ENCODE data around the gene BANK1. TPM values are rescaled to one million over a fixed set of nuclear protein-coding genes. Genes with fewer than 3 reads are reported as not detected.

Gene BANK1
- total RNA-seq, 1 donor from 2014 or later = 1.4 TPM

GRCh38 chr4:101993002-101993841, 202.7 kb downstream of the BANK1 start:
- no peak for DNase-seq (ENCODE audit: low read depth)
- H3K4me3 ChIP-seq (ENCODE audit: low read depth, low read length) = no peak overlapping the region
- no peak for TF ChIP-seq CTCF (conservative IDR thresholded peaks at IDR 0.05; ENCODE audit: low read depth, low read length)

DNA sequence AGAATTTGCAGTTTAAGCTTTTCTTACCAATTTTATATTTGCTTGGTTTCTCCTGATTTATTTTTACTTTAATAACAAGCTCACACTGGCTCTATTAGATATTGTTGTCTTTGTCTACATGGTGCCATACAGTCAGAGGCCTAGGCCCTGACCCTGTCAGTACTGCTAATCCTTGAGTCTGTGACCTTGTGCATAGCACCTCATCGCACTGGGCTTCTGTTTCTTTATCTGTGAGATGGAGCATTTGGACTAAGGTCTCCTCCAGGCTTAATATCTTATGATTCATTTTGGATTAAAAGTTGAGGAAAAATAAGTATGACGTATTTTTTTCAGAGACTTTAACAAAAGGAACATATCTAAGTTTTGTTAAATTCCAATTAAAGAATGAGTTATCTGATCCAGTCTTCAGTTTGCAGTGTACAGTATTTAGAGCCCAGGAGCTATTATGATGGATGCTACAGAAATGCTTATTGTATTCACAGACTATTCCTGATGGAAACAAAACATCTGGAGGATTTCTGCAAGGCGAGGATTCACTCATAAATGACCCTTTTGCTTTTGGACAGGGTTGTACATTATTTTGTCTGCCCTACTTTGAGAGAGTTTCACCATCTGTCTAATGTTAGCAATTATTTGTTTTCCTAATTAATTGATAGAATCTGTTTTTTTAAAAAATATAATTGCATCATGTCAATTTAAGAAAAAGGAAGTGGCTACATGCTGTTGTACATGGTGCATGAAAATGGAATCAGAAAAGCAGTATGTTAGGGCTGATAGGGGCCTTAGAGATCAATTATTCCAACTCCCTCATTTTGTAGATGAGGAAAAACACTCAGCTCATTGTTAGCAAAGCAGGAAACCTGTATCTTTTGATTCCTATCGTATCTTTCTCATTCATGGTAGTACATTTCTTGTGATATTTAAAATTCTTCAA, 203.6 kb downstream of the BANK1 start:
- no peak overlapping the region for H3K4me3 ChIP-seq (ENCODE audit: low read depth, low read length)
- TF ChIP-seq CTCF (conservative IDR thresholded peaks at IDR 0.05; ENCODE audit: low read depth, low read length) = no peak
- DNase-seq (ENCODE audit: low read depth) = no peak

DNA sequence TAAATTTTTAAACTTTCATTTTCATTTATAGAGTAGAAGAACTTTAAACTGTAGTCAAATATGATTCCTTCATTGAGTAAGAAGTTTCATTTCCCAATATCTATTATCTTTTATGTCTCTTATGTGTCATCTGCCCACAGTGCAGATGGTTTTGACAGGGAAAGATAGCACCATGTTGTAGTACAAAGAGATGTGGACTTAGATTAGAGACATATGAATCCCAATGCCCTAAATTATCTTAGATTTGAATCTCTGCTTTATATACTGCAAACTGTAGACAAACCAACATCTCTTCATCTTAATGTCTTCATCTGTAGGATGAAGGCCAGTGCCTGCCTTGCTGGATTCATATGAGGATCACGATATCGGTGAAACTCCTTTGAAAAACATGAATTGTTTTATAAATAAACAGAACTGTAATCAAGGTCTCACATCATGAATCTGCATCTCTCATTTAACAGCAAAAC, 217.5 kb downstream of the BANK1 start:
- no peak for DNase-seq (ENCODE audit: low read depth)
- TF ChIP-seq CTCF (conservative IDR thresholded peaks at IDR 0.05; ENCODE audit: low read depth, low read length) = no peak
- H3K4me3 ChIP-seq (ENCODE audit: low read depth, low read length) = no peak overlapping the region

GRCh38 chr4:102008711-102009110, 218.2 kb downstream of the BANK1 start:
- TF ChIP-seq CTCF (conservative IDR thresholded peaks at IDR 0.05; ENCODE audit: low read depth, low read length) = no peak
- no peak for DNase-seq (ENCODE audit: low read depth)
- no peak overlapping the region for H3K4me3 ChIP-seq (ENCODE audit: low read depth, low read length)

- DNase-seq (ENCODE audit: low read depth) = no peak
- H3K4me3 ChIP-seq (ENCODE audit: low read depth, low read length) = no peak overlapping the region
- no peak for TF ChIP-seq CTCF (conservative IDR thresholded peaks at IDR 0.05; ENCODE audit: low read depth, low read length)
Measured at GRCh38 chr4:102022343-102022742, 231.8 kb downstream of the BANK1 start.

GRCh38 chr4:102027961-102028360, 237.4 kb downstream of the BANK1 start:
- TF ChIP-seq CTCF (conservative IDR thresholded peaks at IDR 0.05; ENCODE audit: low read depth, low read length) = no peak
- DNase-seq (ENCODE audit: low read depth) = no peak
- no peak overlapping the region for H3K4me3 ChIP-seq (ENCODE audit: low read depth, low read length)

Measured in epithelial cell of proximal tubule (primary cell).